HFF-Myc (cell line): ENCODE results near the gene LRCH1.

Experiments
- DNase-seq: peaks from one replicate; pipeline ENCODE4 v3.0.0-alpha.2; 2011; ENCODE audit warnings: low read depth; ENCODE audit errors: extremely low read depth
- H3K4me3 ChIP-seq: replicated peaks from 2 replicates; pipeline ENCODE4 v1.5.1; 2011; ENCODE audit warnings: low read depth, mild to moderate bottlenecking, control low read depth, low read length
- CTCF ChIP-seq: IDR thresholded peaks from 2 replicates; pipeline ENCODE4 v1.5.1; 2012; ENCODE audit warnings: mild to moderate bottlenecking, low read depth, low read length, control low read depth; ENCODE audit errors: missing control alignments

LRCH1 gene

GRCh38 chr13:46535002-46535401, 18.0 kb upstream of the LRCH1 start:
- no peak for TF ChIP-seq CTCF
- H3K4me3 ChIP-seq, result no peak overlapping the region
- no peak for DNase-seq

GRCh38 chr13:46535825-46536224, 17.1 kb upstream of the LRCH1 start:
- H3K4me3 ChIP-seq, result no peak overlapping the region
- no peak for DNase-seq
- TF ChIP-seq CTCF, result no peak

- no peak overlapping the region for H3K4me3 ChIP-seq
- no peak for DNase-seq
- no peak for TF ChIP-seq CTCF
Observed at GRCh38 chr13:46536341-46536740, 16.6 kb upstream of the LRCH1 start.

GRCh38 chr13:46539231-46539630, 13.7 kb upstream of the LRCH1 start:
- no peak for DNase-seq
- TF ChIP-seq CTCF, result no peak
- no peak overlapping the region for H3K4me3 ChIP-seq

GRCh38 chr13:46541210-46541609, 11.8 kb upstream of the LRCH1 start:
- H3K4me3 ChIP-seq, result no peak overlapping the region
- TF ChIP-seq CTCF, result no peak
- DNase-seq, result no peak

- no peak for DNase-seq
- TF ChIP-seq CTCF, result no peak
- no peak overlapping the region for H3K4me3 ChIP-seq
Observed at GRCh38 chr13:46542833-46543232, 10.1 kb upstream of the LRCH1 start.

GRCh38 chr13:46543287-46543686, 9.7 kb upstream of the LRCH1 start:
- H3K4me3 ChIP-seq, result no peak overlapping the region
- no peak for TF ChIP-seq CTCF
- DNase-seq, result no peak
